GM18520 (cell line): ENCODE measurements around the gene WNT4.

Source experiments
- ATAC-seq: cut with Tn5 transposase; IDR thresholded peaks from one replicate; pipeline ENCODE4 v1.9.1; 2021; ENCODE audit not compliant: unreplicated experiment

Gene WNT4

GRCh38 chr1:22089134-22089571 lies 53.7 kb downstream of the WNT4 start:
- ATAC-seq = no peak

- no peak for ATAC-seq
Observed at GRCh38 chr1:22088331-22088730, 54.6 kb downstream of the WNT4 start.

- no peak for ATAC-seq
Observed at GRCh38 chr1:22080191-22080590, 62.7 kb downstream of the WNT4 start.

- no peak for ATAC-seq
Observed at GRCh38 chr1:22078133-22078532, 64.8 kb downstream of the WNT4 start.

- no peak for ATAC-seq
Observed at GRCh38 chr1:22077728-22078127, 65.2 kb downstream of the WNT4 start.

- ATAC-seq = no peak
Observed at GRCh38 chr1:22076346-22076745, 66.6 kb downstream of the WNT4 start.

GRCh38 chr1:22075718-22076117 lies 67.2 kb downstream of the WNT4 start:
- no peak for ATAC-seq

- ATAC-seq = no peak
Observed at GRCh38 chr1:22074803-22075202, 68.1 kb downstream of the WNT4 start.

GRCh38 chr1:22071511-22071910 lies 71.4 kb downstream of the WNT4 start:
- ATAC-seq = no peak
